ENCODE data around the gene BCLAF1.
"Not testable (repeated sequence)": the region's sequence is repeated elsewhere in the genome, so short reads cannot be mapped to it uniquely, and the experiment has no call there.

BCLAF1 gene

GRCh38 chr6:136249811-136250685 is 39.6 kb downstream of the BCLAF1 start, which contains the start of gene MTFR2:
Gene MTFR2 (minus strand): TSS chr6:136250311. CDS start chr6:136249099, 1,212 bp downstream.
- peak; percentile 92 for DNase-seq (ENCODE audit: low read depth)

GRCh38 chr6:136249336-136249735 is 40.3 kb downstream of the BCLAF1 start:
- no peak for DNase-seq (ENCODE audit: low read depth)

- DNase-seq (ENCODE audit: low read depth): no peak
These were observed 45.5 kb downstream of the BCLAF1 start for GRCh38 chr6:136244061-136244616.

GRCh38 chr6:136236466-136237293 is 53.0 kb downstream of the BCLAF1 start:
- no peak for DNase-seq (ENCODE audit: low read depth)

DNA sequence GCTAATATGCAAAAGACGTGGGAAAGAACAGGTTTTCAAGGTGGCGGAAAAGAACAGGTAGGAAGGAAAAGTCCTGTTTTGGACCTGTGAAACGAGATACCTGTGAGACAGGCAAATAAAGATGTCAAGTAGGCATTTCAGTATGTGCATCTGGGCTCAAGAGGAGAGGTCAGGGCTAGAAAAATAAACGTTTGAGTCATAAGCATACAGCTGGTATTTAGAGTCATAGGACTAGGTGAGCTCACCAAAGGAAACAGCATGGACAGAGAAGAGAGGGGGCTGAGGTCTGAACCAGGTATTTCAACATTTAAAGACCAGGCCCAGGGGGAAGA is 54.4 kb downstream of the BCLAF1 start:
- DNase-seq (ENCODE audit: low read depth): no peak

GRCh38 chr6:136232701-136233100 is 56.9 kb downstream of the BCLAF1 start:
- no peak for DNase-seq (ENCODE audit: low read depth)

GRCh38 chr6:136230219-136230853 is 59.3 kb downstream of the BCLAF1 start:
- no peak for DNase-seq (ENCODE audit: low read depth)

- DNase-seq (ENCODE audit: low read depth): no peak
These were observed 60.8 kb downstream of the BCLAF1 start for GRCh38 chr6:136228814-136229213.

DNA sequence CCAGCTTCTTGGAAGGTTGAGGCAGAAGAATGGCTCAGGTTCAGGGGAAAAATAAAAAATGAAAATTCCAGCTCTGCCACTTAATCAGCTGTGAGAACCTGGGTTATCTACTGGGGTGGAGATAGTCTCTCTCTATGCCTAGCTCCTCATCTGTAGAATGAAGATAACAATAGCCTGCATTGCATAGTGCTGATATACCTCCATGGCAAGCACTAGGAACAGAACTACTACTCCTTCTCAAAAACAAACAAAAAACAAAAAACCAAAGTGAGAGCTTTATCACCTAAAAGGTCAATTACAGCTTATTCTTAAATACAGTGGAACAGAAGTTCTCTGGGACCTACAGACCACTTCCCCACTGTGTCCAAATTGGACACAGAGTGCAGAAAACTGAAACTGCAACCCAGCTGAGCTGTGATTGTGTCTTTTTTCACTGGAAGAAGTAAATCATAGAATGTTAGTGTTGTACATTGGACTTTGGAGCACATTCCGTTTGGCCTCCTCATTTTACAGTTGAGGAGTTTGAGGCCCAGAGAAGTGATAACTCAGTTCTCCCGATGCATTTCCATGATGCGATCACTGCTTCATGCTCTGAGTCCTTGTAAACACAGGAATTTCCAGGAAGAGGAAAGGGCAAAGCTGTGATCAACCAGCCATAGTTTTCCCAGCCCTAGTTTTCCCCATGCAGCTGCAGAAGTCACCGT is 62.8 kb downstream of the BCLAF1 start:
- no peak for DNase-seq (ENCODE audit: low read depth)

DNA sequence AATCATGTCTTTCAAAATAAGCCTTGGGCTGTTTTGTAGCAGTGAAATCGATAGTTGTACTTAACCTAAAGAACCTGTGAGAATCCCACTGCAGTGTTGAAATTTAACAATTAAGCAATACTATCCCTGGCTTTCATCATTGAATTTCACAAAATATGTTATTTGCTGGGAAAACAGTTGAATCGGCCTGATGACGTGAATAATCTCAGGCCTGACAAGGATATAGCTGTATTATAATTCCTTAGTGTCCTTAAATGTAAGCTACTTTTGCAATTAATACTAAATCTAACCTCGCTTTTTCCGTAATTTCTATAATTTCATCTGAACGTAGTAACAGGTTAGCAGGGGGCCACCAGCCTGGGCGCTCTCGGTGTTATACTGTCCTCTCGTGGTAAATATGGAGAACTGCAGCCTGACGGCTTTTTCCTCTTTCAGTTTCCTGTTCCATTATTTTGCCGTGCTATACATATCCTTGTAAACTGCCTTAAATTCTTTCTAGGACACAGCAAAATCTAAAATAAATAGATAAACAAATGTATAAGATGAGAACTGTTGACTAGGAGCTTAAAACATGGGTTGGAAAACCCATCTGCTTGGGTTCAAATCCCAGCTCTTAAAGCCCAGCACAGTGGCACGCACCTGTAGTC is 63.5 kb downstream of the BCLAF1 start:
- no peak for DNase-seq (ENCODE audit: low read depth)

DNA sequence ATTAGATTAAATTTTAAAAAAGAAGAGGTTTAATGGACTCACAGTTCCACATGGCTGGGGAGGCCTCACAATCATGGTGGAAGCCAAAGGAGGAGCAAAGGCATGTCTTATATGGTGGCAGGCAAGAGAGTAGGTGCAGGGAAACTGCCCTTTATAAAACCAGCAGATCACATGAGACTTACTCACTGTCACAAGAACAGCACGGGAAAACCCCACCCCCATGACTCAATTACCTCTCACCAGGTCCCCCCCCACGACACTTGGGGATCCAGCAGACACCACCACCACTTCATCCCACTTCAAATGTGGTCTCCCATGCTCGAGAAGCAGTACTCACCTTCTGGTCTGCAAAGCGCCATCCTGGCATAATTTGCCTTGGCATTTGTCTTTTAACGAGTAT is 64.2 kb downstream of the BCLAF1 start:
- DNase-seq (ENCODE audit: low read depth): no peak

- DNase-seq (ENCODE audit: low read depth): not testable (repeated sequence)
These were observed 64.7 kb downstream of the BCLAF1 start for GRCh38 chr6:136224974-136225373.

- no peak for DNase-seq (ENCODE audit: low read depth)
These were observed 72.9 kb downstream of the BCLAF1 start for GRCh38 chr6:136216503-136217401.

GRCh38 chr6:136213853-136214252 is 75.8 kb downstream of the BCLAF1 start:
- no peak for DNase-seq (ENCODE audit: low read depth)

DNA sequence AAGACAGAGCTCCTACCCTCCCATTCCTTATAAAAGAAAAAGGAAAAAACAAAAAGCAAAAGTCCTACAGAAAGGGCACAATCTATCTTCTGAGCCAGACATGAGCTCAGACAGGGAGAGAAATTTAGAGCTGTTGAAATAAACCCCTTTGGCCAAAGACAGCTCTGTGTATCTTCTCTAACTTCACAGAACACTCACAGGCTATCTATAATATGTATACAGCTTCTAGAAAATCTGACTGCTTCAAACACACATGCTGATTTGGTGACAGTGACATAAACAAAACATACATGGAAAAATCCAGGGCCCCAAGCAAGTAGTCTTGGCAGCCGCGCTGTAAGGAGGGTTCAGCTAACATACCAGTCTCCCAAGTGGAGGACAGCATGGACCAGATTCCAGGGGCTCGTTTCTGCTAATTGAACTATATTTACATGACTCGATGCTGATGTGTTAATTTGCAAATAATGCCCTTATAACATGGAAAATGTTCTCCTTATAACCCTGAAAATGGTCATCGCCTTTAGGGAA is 76.6 kb downstream of the BCLAF1 start:
- no peak for DNase-seq (ENCODE audit: low read depth)

DNA sequence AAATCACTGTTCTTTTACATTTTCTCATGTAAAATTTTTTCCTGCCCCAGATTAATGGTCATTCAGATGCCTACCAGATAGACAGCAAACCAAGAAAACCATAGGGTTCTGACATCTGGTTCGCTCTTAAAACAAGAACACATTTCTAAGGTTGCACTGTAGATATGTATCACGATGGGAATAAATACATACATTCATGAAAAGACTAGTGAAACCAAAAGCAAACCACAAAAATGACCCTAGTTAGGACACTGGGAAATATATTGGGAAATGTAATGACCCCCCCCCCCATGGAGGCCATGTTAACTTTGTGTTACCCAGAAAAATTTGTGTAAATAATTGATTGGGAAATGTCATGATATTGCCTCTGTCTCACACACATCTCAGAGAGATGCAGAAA is 77.0 kb downstream of the BCLAF1 start:
- no peak for DNase-seq (ENCODE audit: low read depth)

- no peak for DNase-seq (ENCODE audit: low read depth)
These were observed 79.1 kb downstream of the BCLAF1 start for GRCh38 chr6:136210398-136211165.

- DNase-seq (ENCODE audit: low read depth): no peak
These were observed 80.2 kb downstream of the BCLAF1 start for GRCh38 chr6:136209496-136209895.

- DNase-seq (ENCODE audit: low read depth): no peak
These were observed 80.9 kb downstream of the BCLAF1 start for GRCh38 chr6:136208783-136209182.

All from T-helper 22 cell (primary cell).